Activated B cell treated with CpG ODN at 0.5 μM for 24 hours (primary cell): ENCODE measurements around the gene VPS13D. TPM values are rescaled to one million over a fixed set of nuclear protein-coding genes. Genes with fewer than 3 reads are reported as not detected.

Experiments
- ATAC-seq: fragments of 200-7000 bp; cut with Tn5 transposase; one replicate; pipeline ENCODE4 v1.10.0; 2021; ENCODE audit warnings: low read depth, mild to moderate bottlenecking, moderate library complexity
- CTCF ChIA-PET: fragments of 350-600 bp; sonication (Branson Sonifier 250); formaldehyde crosslinking; loops from one replicate; lab custom pipeline; 2021; ENCODE audit warnings: antibody characterized with exemption; lab: Charles Lee
- POLR2A ChIA-PET: fragments of 350-600 bp; sonication (Branson Sonifier 250); formaldehyde crosslinking; loops from one replicate; lab custom pipeline; 2021; ENCODE audit warnings: antibody characterized with exemption; lab: Charles Lee
- DNase-seq: peaks from one replicate; pipeline ENCODE4 v3.0.0; 2022
- H3K27ac Mint-ChIP-seq: one replicate; pipeline ENCODE4 v1.8.0; 2020; ENCODE audit warnings: mixed read lengths
- H3K27me3 Mint-ChIP-seq: one replicate; pipeline ENCODE4 v1.8.0; 2021; ENCODE audit warnings: mixed read lengths
- H3K36me3 Mint-ChIP-seq: one replicate; pipeline ENCODE4 v1.8.0; 2021; ENCODE audit warnings: low read depth, mixed read lengths
- H3K4me1 Mint-ChIP-seq: one replicate; pipeline ENCODE4 v1.8.0; 2021; ENCODE audit warnings: mixed read lengths
- H3K4me3 Mint-ChIP-seq: one replicate; pipeline ENCODE4 v1.8.0; 2020; ENCODE audit warnings: mild to moderate bottlenecking, mixed read lengths
- H3K9me3 Mint-ChIP-seq: one replicate; pipeline ENCODE4 v1.8.0; 2020; ENCODE audit warnings: mixed read lengths
- intact Hi-C: fragments of 100-400 bp; cut with micrococcal nuclease; formaldehyde crosslinking; loops from one replicate; pipeline ENCODE4 v1.15.1; 2024
- total RNA-seq: library from RNA; stranded (reverse); gene quantifications from 2 replicates; pipeline ENCODE4 v1.2.3, GENCODE V29; 2022
- TF ChIP-seq, protein P1 (sequence below): fragments of 200-600 bp; IDR thresholded peaks from one replicate; pipeline ENCODE4 v1.8.0; 2022; ENCODE audit warnings: antibody characterized with exemption, mild to moderate bottlenecking

Gene VPS13D
- total RNA-seq, 1 donor from 2014 or later = 64.5 TPM

DNA sequence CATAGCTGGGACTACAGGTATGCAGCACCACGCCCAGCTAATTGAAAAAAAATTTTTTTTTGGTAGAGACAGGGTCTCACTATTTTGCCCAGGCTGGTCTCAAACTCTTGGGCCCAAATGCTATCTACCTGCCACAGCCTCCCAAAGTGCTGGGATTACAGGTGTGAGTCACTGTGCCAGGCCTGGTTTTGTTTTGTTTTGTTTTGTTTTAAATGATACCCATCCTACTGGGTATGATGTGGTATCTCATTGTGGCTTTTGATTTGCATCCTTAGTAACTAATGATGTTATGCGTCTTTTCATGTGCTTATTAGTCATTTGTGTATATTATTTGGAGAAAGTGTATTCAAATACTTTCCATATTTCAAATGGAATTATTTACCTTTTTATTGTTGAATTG lies 142.3 kb downstream of the VPS13D start:
- TF ChIP-seq, protein P1, sequence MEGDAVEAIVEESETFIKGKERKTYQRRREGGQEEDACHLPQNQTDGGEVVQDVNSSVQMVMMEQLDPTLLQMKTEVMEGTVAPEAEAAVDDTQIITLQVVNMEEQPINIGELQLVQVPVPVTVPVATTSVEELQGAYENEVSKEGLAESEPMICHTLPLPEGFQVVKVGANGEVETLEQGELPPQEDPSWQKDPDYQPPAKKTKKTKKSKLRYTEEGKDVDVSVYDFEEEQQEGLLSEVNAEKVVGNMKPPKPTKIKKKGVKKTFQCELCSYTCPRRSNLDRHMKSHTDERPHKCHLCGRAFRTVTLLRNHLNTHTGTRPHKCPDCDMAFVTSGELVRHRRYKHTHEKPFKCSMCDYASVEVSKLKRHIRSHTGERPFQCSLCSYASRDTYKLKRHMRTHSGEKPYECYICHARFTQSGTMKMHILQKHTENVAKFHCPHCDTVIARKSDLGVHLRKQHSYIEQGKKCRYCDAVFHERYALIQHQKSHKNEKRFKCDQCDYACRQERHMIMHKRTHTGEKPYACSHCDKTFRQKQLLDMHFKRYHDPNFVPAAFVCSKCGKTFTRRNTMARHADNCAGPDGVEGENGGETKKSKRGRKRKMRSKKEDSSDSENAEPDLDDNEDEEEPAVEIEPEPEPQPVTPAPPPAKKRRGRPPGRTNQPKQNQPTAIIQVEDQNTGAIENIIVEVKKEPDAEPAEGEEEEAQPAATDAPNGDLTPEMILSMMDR = no peak
- no peak overlapping the region for H3K27ac Mint-ChIP-seq
- CTCF ChIA-PET = interaction anchor here (0.8 kb wide), 1 partner anchor 248 kb away, joined by 3 read pairs; no protein-coding TSS in a partner anchor

DNA sequence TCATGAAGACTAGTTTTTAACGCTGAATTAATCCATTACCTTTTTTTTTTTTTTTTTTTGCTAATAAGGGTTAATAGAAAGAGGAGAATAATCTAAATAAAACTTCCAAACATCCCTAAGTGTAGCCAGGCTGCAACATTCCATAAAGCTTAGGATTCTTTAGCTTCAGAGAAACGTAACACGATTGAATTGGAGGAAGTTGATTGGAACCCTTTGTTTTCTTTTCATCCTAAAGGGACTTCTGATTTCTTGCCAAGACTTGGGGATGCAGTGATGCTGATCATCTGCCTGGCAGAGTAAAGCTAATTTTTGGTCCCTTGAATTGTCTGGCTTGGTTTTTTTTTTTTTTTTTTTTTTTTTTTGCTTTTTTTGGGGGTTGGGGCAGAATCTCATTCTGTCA lies 142.9 kb downstream of the VPS13D start:
- Mint-ChIP-seq H3K36me3 (peaks cover 71% of the 10 kb centered on the region), H3K27ac (no peak overlapping the region), H3K9me3 (no peaks in the 10 kb centered on the region), H3K4me3 (no peak overlapping the region), H3K4me1 (no peaks in the 10 kb centered on the region), H3K27me3 (no peaks in the 10 kb centered on the region)
- ChIA-PET POLR2A (interaction anchor here (0.6 kb wide), 1 partner anchor 304 kb away, joined by 6 read pairs; no protein-coding TSS in a partner anchor), CTCF (interaction anchor here (0.8 kb wide), 1 partner anchor 247 kb away, joined by 3 read pairs; no protein-coding TSS in a partner anchor)
- TF ChIP-seq, protein P1 = no peak
- no peak for ATAC-seq
- DNase-seq = no peak
- intact Hi-C loops = no loop called here

More for the DNA sequence above, 142.3 kb downstream of the VPS13D start:
- ATAC-seq = no peak
- H3K27me3 Mint-ChIP-seq = no peaks in the 10 kb centered on the region
- no peak overlapping the region for H3K4me3 Mint-ChIP-seq
- POLR2A ChIA-PET = no interaction called here
- intact Hi-C loops = no loop called here
- H3K36me3 Mint-ChIP-seq = peaks cover 70% of the 10 kb centered on the region
- no peaks in the 10 kb centered on the region for H3K9me3 Mint-ChIP-seq
- no peaks in the 10 kb centered on the region for H3K4me1 Mint-ChIP-seq
- no peak for DNase-seq

DNA sequence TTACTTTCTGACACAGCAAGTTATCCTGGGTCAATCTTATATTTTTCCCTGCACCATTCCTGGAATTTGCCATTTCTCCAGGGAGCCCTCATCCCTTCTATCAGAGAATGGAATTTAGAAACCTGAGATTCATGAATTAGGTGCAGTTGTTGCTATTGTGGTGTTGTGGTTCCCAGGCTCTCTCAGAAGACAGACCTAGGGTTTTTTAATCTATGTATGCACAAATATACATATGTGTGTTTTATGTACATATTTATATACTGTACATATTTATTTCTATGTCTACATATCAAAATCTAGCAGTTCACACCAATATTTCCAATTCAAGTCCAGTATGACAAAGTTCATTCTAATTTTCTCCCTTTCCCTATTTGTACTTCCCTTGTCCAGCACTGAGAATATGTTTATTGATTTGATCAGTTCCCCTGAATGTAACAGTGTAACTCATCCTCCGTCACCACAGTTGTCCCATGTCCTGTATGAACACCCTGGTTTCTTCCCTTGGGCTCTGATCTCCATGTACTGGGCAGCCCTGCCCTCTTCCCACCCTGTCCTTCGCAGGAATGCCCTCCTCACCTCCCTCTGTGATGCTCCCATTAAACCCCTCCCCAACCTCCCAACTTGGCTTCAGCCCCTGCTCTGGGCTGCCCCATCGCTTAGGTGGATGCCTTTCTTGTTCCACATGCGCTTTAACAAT lies 145.5 kb downstream of the VPS13D start:
- DNase-seq (no peak), ATAC-seq (no peak)
- ChIA-PET CTCF (no interaction called here), POLR2A (no interaction called here)
- H3K36me3 Mint-ChIP-seq = peaks cover 70% of the 10 kb centered on the region
- TF ChIP-seq, protein P1 = no peak
- no peaks in the 10 kb centered on the region for H3K4me1 Mint-ChIP-seq
- intact Hi-C loops = no loop called here
- no peak overlapping the region for H3K27ac Mint-ChIP-seq
- no peaks in the 10 kb centered on the region for H3K27me3 Mint-ChIP-seq
- H3K9me3 Mint-ChIP-seq = no peaks in the 10 kb centered on the region
- no peak overlapping the region for H3K4me3 Mint-ChIP-seq

DNA sequence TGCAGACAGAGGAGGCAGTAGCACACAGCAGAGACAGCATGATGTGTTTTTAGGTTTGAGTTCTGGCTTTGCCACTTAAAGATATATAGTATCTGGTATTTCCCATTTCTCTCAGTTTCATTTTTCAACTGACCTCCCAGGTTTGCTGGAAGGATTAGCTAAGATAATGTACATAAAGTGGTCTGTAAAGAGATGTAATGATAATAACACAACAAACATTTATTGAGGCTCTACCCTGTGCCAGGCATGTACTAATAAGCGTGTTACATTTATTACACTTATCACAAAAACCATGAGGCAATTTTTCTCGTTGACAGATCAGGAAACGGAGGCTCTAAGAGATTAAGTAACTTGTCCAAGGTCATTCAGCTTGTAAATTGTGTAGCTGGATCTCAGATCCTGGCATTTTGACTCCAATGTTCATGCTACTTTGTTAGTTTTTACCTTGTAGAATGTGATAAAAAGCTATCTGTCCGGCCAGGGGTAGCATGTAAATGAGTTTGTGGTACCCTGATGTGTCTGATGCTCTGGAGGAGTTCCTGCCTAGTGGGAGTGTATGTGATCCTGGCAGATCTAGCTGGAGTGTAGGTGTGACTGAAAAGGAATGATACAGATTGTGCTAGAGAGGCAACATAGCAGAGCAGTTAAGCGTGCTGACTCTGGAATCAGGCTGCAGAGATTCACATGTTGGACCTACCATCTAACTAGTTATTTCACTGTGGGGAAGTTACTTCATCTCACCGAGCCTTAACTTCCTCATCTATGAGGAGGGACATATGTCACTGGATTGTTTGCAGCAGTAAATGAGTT lies 146.6 kb downstream of the VPS13D start:
- TF ChIP-seq, protein P1 = no peak
- Mint-ChIP-seq H3K36me3 (peaks cover 72% of the 10 kb centered on the region), H3K4me1 (no peaks in the 10 kb centered on the region), H3K27me3 (no peaks in the 10 kb centered on the region), H3K9me3 (no peaks in the 10 kb centered on the region), H3K4me3 (no peak overlapping the region), H3K27ac (no peak overlapping the region)
- intact Hi-C loops = no loop called here
- CTCF ChIA-PET = no interaction called here
- ATAC-seq (no peak), DNase-seq (no peak)
- POLR2A ChIA-PET = interaction anchor here (0.7 kb wide), 1 partner anchor 250 kb away, joined by 4 read pairs; no protein-coding TSS in a partner anchor
